ENCODE data around the gene SH3RF2.

Gene SH3RF2

DNA sequence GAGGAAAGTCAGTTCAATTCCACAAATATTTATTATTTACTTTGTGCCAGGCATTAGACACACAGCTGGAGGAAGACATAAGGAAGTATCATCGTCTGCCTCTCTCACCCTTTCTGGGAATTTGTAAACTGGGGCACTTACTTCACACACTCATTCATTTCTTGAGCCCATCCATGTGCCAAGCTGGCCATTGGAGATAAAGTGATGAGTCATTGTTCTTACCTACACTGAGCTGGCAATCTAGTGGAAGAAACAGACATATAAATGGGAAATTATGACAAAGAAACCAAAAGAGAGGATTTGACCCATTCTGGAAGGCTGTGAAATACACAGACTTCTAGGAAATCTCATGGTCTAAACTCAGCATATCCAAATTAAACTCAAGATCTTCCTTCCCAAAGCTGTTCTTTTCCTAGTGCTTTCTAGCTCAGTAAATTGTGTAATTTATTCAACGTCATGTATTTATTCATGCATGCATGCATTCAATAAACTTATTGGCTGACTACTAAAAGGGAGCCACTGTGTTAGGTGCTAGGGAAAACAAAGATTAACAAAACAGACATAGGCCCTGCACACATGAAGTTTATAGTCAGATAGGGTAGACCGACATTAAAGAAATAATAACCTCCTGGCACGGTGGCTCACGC, 65.3 kb downstream of the SH3RF2 start:
- H3K9me3 ChIP-seq (ENCODE audit: low read depth, low read length), result no peaks in the 10 kb centered on the region
- no peak for TF ChIP-seq POLR2AphosphoS5 (IDR thresholded peaks at IDR 0.05; ENCODE audit: borderline replicate concordance, low read depth, low read length)
- TF ChIP-seq FOXP2 (optimal IDR thresholded peaks at IDR 0.05; ENCODE audit: control extremely low read depth, extremely low read length, insufficient read depth), result peak; percentile 7
- peak overlapping the region; percentile 90 for H3K27ac ChIP-seq
- H3K4me3 ChIP-seq, result peak overlapping the region; percentile 47
- H3K36me3 ChIP-seq (ENCODE audit: insufficient read depth, low read length), result no peaks in the 10 kb centered on the region
- DNase-seq (ENCODE audit: low read depth, low spot score), result peak; percentile 66
- H3K9ac ChIP-seq (ENCODE audit: insufficient read length), result no peak overlapping the region

- peak overlapping the region; percentile 91 for H3K27ac ChIP-seq
- peak; percentile 78 for DNase-seq (ENCODE audit: low read depth, low spot score)
- H3K9ac ChIP-seq (ENCODE audit: insufficient read length), result no peak overlapping the region
- H3K36me3 ChIP-seq (ENCODE audit: insufficient read depth, low read length), result no peaks in the 10 kb centered on the region
- H3K9me3 ChIP-seq (ENCODE audit: low read depth, low read length), result no peaks in the 10 kb centered on the region
- H3K4me3 ChIP-seq, result peak overlapping the region; percentile 31
- TF ChIP-seq FOXP2 (optimal IDR thresholded peaks at IDR 0.05; ENCODE audit: control extremely low read depth, extremely low read length, insufficient read depth), result no peak
- TF ChIP-seq POLR2AphosphoS5 (IDR thresholded peaks at IDR 0.05; ENCODE audit: borderline replicate concordance, low read depth, low read length), result peak; percentile 46; the same call in 1 of the 2 replicates
Observed at GRCh38 chr5:146002491-146002890, 66.1 kb downstream of the SH3RF2 start.

GRCh38 chr5:146003852-146004251, 67.5 kb downstream of the SH3RF2 start:
- Histone ChIP-seq H3K4me3 (no peak overlapping the region), H3K27ac (0 out of 2 replicates have a peak overlapping the region, but pooled peaks have one; percentile 1), H3K9me3 (ENCODE audit: low read depth, low read length) (no peaks in the 10 kb centered on the region), H3K9ac (ENCODE audit: insufficient read length) (no peak overlapping the region), H3K36me3 (ENCODE audit: insufficient read depth, low read length) (no peaks in the 10 kb centered on the region)
- DNase-seq (ENCODE audit: low read depth, low spot score), result no peak
- TF ChIP-seq EZH2 (IDR thresholded peaks at IDR 0.05) (no peak), POLR2AphosphoS5 (IDR thresholded peaks at IDR 0.05; ENCODE audit: borderline replicate concordance, low read depth, low read length) (no peak), FOXP2 (optimal IDR thresholded peaks at IDR 0.05; ENCODE audit: control extremely low read depth, extremely low read length, insufficient read depth) (no peak)

- TF ChIP-seq POLR2AphosphoS5 (IDR thresholded peaks at IDR 0.05; ENCODE audit: borderline replicate concordance, low read depth, low read length) (no peak), EZH2 (IDR thresholded peaks at IDR 0.05) (no peak), FOXP2 (optimal IDR thresholded peaks at IDR 0.05; ENCODE audit: control extremely low read depth, extremely low read length, insufficient read depth) (no peak)
- H3K9me3 ChIP-seq (ENCODE audit: low read depth, low read length), result no peaks in the 10 kb centered on the region
- no peak overlapping the region for H3K4me3 ChIP-seq
- DNase-seq (ENCODE audit: low read depth, low spot score), result no peak
- no peak overlapping the region for H3K9ac ChIP-seq (ENCODE audit: insufficient read length)
- no peak overlapping the region for H3K27ac ChIP-seq
- no peaks in the 10 kb centered on the region for H3K36me3 ChIP-seq (ENCODE audit: insufficient read depth, low read length)
Observed at GRCh38 chr5:146005264-146005663, 68.9 kb downstream of the SH3RF2 start.

- Histone ChIP-seq H3K9me3 (ENCODE audit: low read depth, low read length) (no peaks in the 10 kb centered on the region), H3K9ac (ENCODE audit: insufficient read length) (no peak overlapping the region), H3K36me3 (ENCODE audit: insufficient read depth, low read length) (no peaks in the 10 kb centered on the region), H3K27ac (no peak overlapping the region), H3K4me3 (no peak overlapping the region)
- no peak for DNase-seq (ENCODE audit: low read depth, low spot score)
- no peak for TF ChIP-seq FOXP2 (optimal IDR thresholded peaks at IDR 0.05; ENCODE audit: control extremely low read depth, extremely low read length, insufficient read depth)
- no peak for TF ChIP-seq EZH2 (IDR thresholded peaks at IDR 0.05)
- TF ChIP-seq POLR2AphosphoS5 (IDR thresholded peaks at IDR 0.05; ENCODE audit: borderline replicate concordance, low read depth, low read length), result no peak
Observed at GRCh38 chr5:146005723-146006122, 69.3 kb downstream of the SH3RF2 start.

- Histone ChIP-seq H3K27ac (no peak overlapping the region), H3K9ac (ENCODE audit: insufficient read length) (no peak overlapping the region), H3K4me3 (no peak overlapping the region), H3K9me3 (ENCODE audit: low read depth, low read length) (no peaks in the 10 kb centered on the region), H3K36me3 (ENCODE audit: insufficient read depth, low read length) (no peaks in the 10 kb centered on the region)
- TF ChIP-seq FOXP2 (optimal IDR thresholded peaks at IDR 0.05; ENCODE audit: control extremely low read depth, extremely low read length, insufficient read depth) (no peak), EZH2 (IDR thresholded peaks at IDR 0.05) (no peak), POLR2AphosphoS5 (IDR thresholded peaks at IDR 0.05; ENCODE audit: borderline replicate concordance, low read depth, low read length) (no peak)
- DNase-seq (ENCODE audit: low read depth, low spot score), result no peak
Observed at GRCh38 chr5:146006470-146007190, 70.3 kb downstream of the SH3RF2 start.

DNA sequence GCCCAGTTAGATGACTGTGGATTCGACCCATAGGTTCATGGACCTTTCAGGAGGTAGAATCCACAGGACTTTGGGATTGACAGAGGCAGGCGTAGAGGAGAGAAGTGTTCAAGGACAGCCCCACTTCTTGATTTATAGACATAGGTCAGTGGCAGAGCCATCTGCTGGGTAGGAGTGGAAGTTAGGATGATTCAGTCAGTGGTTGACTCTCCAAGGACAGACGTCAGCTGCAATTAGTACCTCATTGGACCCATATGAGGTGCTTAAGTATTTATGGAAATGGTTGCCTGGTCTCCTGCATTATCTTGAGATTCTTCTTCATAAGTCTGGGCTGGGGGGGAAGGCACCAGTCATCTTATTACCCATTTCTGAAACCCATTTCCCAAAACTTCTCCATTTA, 70.9 kb downstream of the SH3RF2 start:
- no peak for DNase-seq (ENCODE audit: low read depth, low spot score)
- TF ChIP-seq FOXP2 (optimal IDR thresholded peaks at IDR 0.05; ENCODE audit: control extremely low read depth, extremely low read length, insufficient read depth) (no peak), POLR2AphosphoS5 (IDR thresholded peaks at IDR 0.05; ENCODE audit: borderline replicate concordance, low read depth, low read length) (no peak), EZH2 (IDR thresholded peaks at IDR 0.05) (no peak)
- H3K4me3 ChIP-seq, result no peak overlapping the region
- no peaks in the 10 kb centered on the region for H3K9me3 ChIP-seq (ENCODE audit: low read depth, low read length)
- H3K27ac ChIP-seq, result no peak overlapping the region
- no peak overlapping the region for H3K9ac ChIP-seq (ENCODE audit: insufficient read length)
- no peaks in the 10 kb centered on the region for H3K36me3 ChIP-seq (ENCODE audit: insufficient read depth, low read length)

DNA sequence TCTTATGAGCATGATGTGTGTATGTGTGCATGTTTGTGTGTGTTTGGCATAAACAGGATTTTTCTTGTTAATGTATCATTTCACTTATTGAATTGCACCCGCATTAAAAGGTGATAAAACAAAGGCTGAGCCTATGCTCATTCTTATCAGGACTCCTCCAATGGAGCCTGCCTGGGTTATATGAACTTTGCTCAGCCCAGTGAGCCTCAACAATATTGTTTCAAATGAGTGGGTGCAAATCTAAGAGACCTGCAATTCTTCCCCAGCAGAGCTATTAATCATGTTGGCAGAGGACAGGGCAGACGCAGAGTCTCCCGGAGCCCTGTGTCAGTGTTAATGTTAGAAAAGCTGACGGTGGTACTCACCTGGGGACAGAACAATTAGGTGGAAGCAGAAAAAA, 71.6 kb downstream of the SH3RF2 start:
- DNase-seq (ENCODE audit: low read depth, low spot score), result no peak
- Histone ChIP-seq H3K9me3 (ENCODE audit: low read depth, low read length) (no peaks in the 10 kb centered on the region), H3K9ac (ENCODE audit: insufficient read length) (no peak overlapping the region), H3K36me3 (ENCODE audit: insufficient read depth, low read length) (no peaks in the 10 kb centered on the region), H3K27ac (no peak overlapping the region), H3K4me3 (no peak overlapping the region)
- TF ChIP-seq EZH2 (IDR thresholded peaks at IDR 0.05) (no peak), FOXP2 (optimal IDR thresholded peaks at IDR 0.05; ENCODE audit: control extremely low read depth, extremely low read length, insufficient read depth) (no peak), POLR2AphosphoS5 (IDR thresholded peaks at IDR 0.05; ENCODE audit: borderline replicate concordance, low read depth, low read length) (no peak)
